GM23338 (cell line): ENCODE measurements around the gene KRT71. TPM values are rescaled to one million over a fixed set of nuclear protein-coding genes. Genes with fewer than 3 reads are reported as not detected.

Experiments
- ATAC-seq: fragments of 200-7000 bp; cut with Tn5 transposase; 3 replicates; pipeline ENCODE4 v1.9.1; 2020
- DNase-seq: peaks from one replicate; pipeline ENCODE4 v3.0.0-alpha.2; 2015; ENCODE audit warnings: low spot score
- H2AFZ ChIP-seq: fragments of 200-600 bp; sonication (generic); 2 replicates; pipeline ENCODE4 v1.8.0; 2016; ENCODE audit warnings: antibody characterized with exemption, mild to moderate bottlenecking, moderate library complexity
- H3F3A ChIP-seq: fragments of 200-600 bp; sonication (generic); replicated peaks from 2 replicates; pipeline ENCODE4 v1.8.0; 2017; ENCODE audit warnings: antibody characterized with exemption, mixed run types, low read depth
- H3K27ac ChIP-seq: fragments of 200-600 bp; sonication (generic); 2 replicates; pipeline ENCODE4 v1.6.1; 2016; ENCODE audit warnings: low read depth
- H3K27me3 ChIP-seq: fragments of 200-600 bp; sonication (generic); 2 replicates; pipeline ENCODE4 v1.8.0; 2016; ENCODE audit warnings: mild to moderate bottlenecking, mixed run types, moderate library complexity; ENCODE audit not compliant: insufficient read depth
- H3K36me3 ChIP-seq: fragments of 200-600 bp; sonication (generic); 2 replicates; pipeline ENCODE4 v1.8.0; 2016; ENCODE audit warnings: mild to moderate bottlenecking; ENCODE audit not compliant: insufficient read depth
- H3K4me1 ChIP-seq: fragments of 200-600 bp; sonication (generic); 2 replicates; pipeline ENCODE4 v1.8.0; 2016; ENCODE audit warnings: mild to moderate bottlenecking, moderate library complexity; ENCODE audit not compliant: insufficient read depth
- H3K4me2 ChIP-seq: fragments of 200-600 bp; sonication (generic); 2 replicates; pipeline ENCODE4 v1.7.1; 2017; ENCODE audit warnings: mixed run types
- H3K4me3 ChIP-seq: fragments of 200-600 bp; sonication (generic); 2 replicates; pipeline ENCODE4 v1.6.1; 2016; ENCODE audit warnings: mixed run types
- H3K79me2 ChIP-seq: fragments of 200-600 bp; sonication (generic); replicated peaks from 2 replicates; pipeline ENCODE4 v1.8.0; 2017; ENCODE audit warnings: mild to moderate bottlenecking; ENCODE audit not compliant: insufficient read depth
- H3K9me2 ChIP-seq: fragments of 200-600 bp; sonication (generic); 2 replicates; pipeline ENCODE4 v1.8.0; 2017; ENCODE audit not compliant: insufficient read depth
- H4K20me1 ChIP-seq: fragments of 200-600 bp; sonication (generic); replicated peaks from 2 replicates; pipeline ENCODE4 v1.8.0; 2017; ENCODE audit warnings: mild to moderate bottlenecking; ENCODE audit not compliant: insufficient read depth
- H3K27ac Mint-ChIP-seq: 2 replicates; pipeline ENCODE4 v1.8.0; 2020; ENCODE audit warnings: inconsistent platforms, mild to moderate bottlenecking, moderate library complexity, mixed read lengths
- H3K27me3 Mint-ChIP-seq: 3 replicates; pipeline ENCODE4 v1.8.0; 2022; ENCODE audit warnings: low read depth, mild to moderate bottlenecking, moderate library complexity, mixed read lengths, inconsistent platforms; ENCODE audit not compliant: insufficient read depth, poor library complexity
- H3K36me3 Mint-ChIP-seq: 3 replicates; pipeline ENCODE4 v1.8.0; 2021; ENCODE audit warnings: low read depth, mild to moderate bottlenecking, inconsistent platforms, moderate library complexity, mixed read lengths
- H3K4me1 Mint-ChIP-seq: 3 replicates; pipeline ENCODE4 v1.8.0; 2020; ENCODE audit warnings: mild to moderate bottlenecking, inconsistent platforms, mixed read lengths
- H3K4me3 Mint-ChIP-seq: 3 replicates; pipeline ENCODE4 v1.8.0; 2021; ENCODE audit warnings: moderate library complexity, mild to moderate bottlenecking, inconsistent platforms, mixed read lengths
- H3K9me3 Mint-ChIP-seq: 3 replicates; pipeline ENCODE4 v1.8.0; 2020; ENCODE audit warnings: moderate library complexity, mild to moderate bottlenecking, inconsistent platforms, mixed read lengths
- CREB1 ChIP-seq: fragments of 250-450 bp; sonication (Bioruptor Pico); IDR thresholded peaks from 2 replicates; pipeline ENCODE4 v1.5.0; 2020; ENCODE audit warnings: low read depth, mild to moderate bottlenecking, moderate library complexity
- CTCF ChIP-seq, 2 experiments: fragments of 200-600 bp in 1 of 2; sonication (generic) in 1 of 2; conservative IDR thresholded peaks; 2 replicates each; pipeline versions ENCODE4 v1.5.1 to v1.6.1; 2016 to 2017; ENCODE audit warnings: antibody characterized with exemption in 2 of 2, low read depth in 2 of 2, mild to moderate bottlenecking in 2 of 2, moderate library complexity in 1 of 2
- ETS1 ChIP-seq: IDR thresholded peaks from 2 replicates; pipeline ENCODE4 v1.6.1; 2016; ENCODE audit warnings: antibody characterized with exemption
- EZH2 ChIP-seq: fragments of 200-600 bp; sonication (generic); IDR thresholded peaks from one replicate; pipeline ENCODE4 v1.8.0; 2017; ENCODE audit warnings: antibody characterized with exemption, mild to moderate bottlenecking, low read depth; ENCODE audit not compliant: unreplicated experiment
- EZH2phosphoT487 ChIP-seq: fragments of 200-600 bp; sonication (generic); IDR thresholded peaks from one replicate; pipeline ENCODE4 v1.8.1; 2018; ENCODE audit warnings: antibody characterized with exemption; ENCODE audit not compliant: unreplicated experiment
- JUNB ChIP-seq: IDR thresholded peaks from one replicate; pipeline ENCODE4 v1.6.1; 2016; ENCODE audit warnings: antibody characterized with exemption; ENCODE audit not compliant: unreplicated experiment
- NANOG ChIP-seq: IDR thresholded peaks from 2 replicates; pipeline ENCODE4 v1.6.1; 2016; ENCODE audit warnings: antibody characterized with exemption, borderline replicate concordance
- POLR2AphosphoS5 ChIP-seq: IDR thresholded peaks from 2 replicates; pipeline ENCODE4 v1.6.1; 2016; ENCODE audit warnings: antibody characterized with exemption, low read depth
- REST ChIP-seq: IDR thresholded peaks from one replicate; pipeline ENCODE4 v1.6.1; 2018; ENCODE audit warnings: antibody characterized with exemption; ENCODE audit not compliant: unreplicated experiment
- STAT1 ChIP-seq: IDR thresholded peaks from one replicate; pipeline ENCODE4 v1.6.1; 2016; ENCODE audit warnings: antibody characterized with exemption; ENCODE audit not compliant: unreplicated experiment
- ZNF114 ChIP-seq: fragments of 250-450 bp; sonication (Bioruptor Pico); IDR thresholded peaks from 2 replicates; pipeline ENCODE4 v1.5.0; 2020; ENCODE audit warnings: mild to moderate bottlenecking, moderate library complexity
- ZNF331 ChIP-seq: fragments of 250-450 bp; sonication (Bioruptor Pico); IDR thresholded peaks from 2 replicates; pipeline ENCODE4 v1.5.0; 2020; ENCODE audit warnings: low read depth, mild to moderate bottlenecking, moderate library complexity
- ZNF462 ChIP-seq: fragments of 250-450 bp; sonication (Bioruptor Pico); IDR thresholded peaks from 2 replicates; pipeline ENCODE4 v1.5.0; 2020; ENCODE audit warnings: mild to moderate bottlenecking, moderate library complexity
- polyA plus RNA-seq: library from polyadenylated mRNA; unstranded; fragments of >200 nt; fragmentation: Nextera tagmentation; extraction: Ambion mirVana; gene quantifications from 2 replicates; pipeline ENCODE4 v1.2.1, GENCODE V29; 2016
- total RNA-seq: library from RNA; depleted of rRNA; stranded (reverse); fragments of >200 nt; shearing (Covaris generic); gene quantifications from 2 replicates; pipeline ENCODE4 v1.2.3, GENCODE V29; 2014

KRT71 gene
- total and polyA plus RNA-seq, 2 experiments from 2014 or later = not detected

GRCh38 chr12:52564582-52564981 lies 11.6 kb upstream of the KRT71 start:
- Histone ChIP-seq H3K36me3 (no peaks in the 10 kb centered on the region), H3K27me3 (no peaks in the 10 kb centered on the region), H3K4me3 (no peak overlapping the region), H3K27ac (no peak overlapping the region), H3K4me1 (no peaks in the 10 kb centered on the region), H2AFZ (no peak overlapping the region), H3K79me2 (no peaks in the 10 kb centered on the region), H3F3A (no peaks in the 10 kb centered on the region), H3K4me2 (no peak overlapping the region), H3K9me2 (no peaks in the 10 kb centered on the region), H4K20me1 (no peaks in the 10 kb centered on the region)
- H3K27ac Mint-ChIP-seq = no peak overlapping the region
- peaks cover 11% of the 10 kb centered on the region for H3K27me3 Mint-ChIP-seq
- no peaks in the 10 kb centered on the region for H3K36me3 Mint-ChIP-seq
- ATAC-seq (no peak), DNase-seq (no peak)
- no peak for TF ChIP-seq ETS1
- no peak for TF ChIP-seq STAT1
- no peak for TF ChIP-seq POLR2AphosphoS5
- no peak for TF ChIP-seq NANOG
- TF ChIP-seq EZH2phosphoT487 = no peak
- TF ChIP-seq ZNF114 (CRISPR knock-in tag) = no peak
- no peak for TF ChIP-seq CREB1
- TF ChIP-seq ZNF462 (CRISPR knock-in tag) = no peak
- TF ChIP-seq ZNF331 = no peak
- no peak for TF ChIP-seq CTCF (conservative IDR thresholded peaks at IDR 0.05; ENCODE audit: low read depth in 2 of 2)
- no peak for TF ChIP-seq REST
- TF ChIP-seq JUNB = no peak
- TF ChIP-seq EZH2 = no peak
- H3K4me1 Mint-ChIP-seq = no peaks in the 10 kb centered on the region
- no peak overlapping the region for H3K4me3 Mint-ChIP-seq
- H3K9me3 Mint-ChIP-seq = no peaks in the 10 kb centered on the region
